GM18861 (cell line): ENCODE data around the gene TRAF2.

Source experiments
- ATAC-seq: cut with Tn5 transposase; IDR thresholded peaks from one replicate; pipeline ENCODE4 v1.9.1; 2021; ENCODE audit not compliant: unreplicated experiment

Gene TRAF2

GRCh38 chr9:136910197-136910900 lies 24.0 kb downstream of the TRAF2 start:
- no peak for ATAC-seq

- ATAC-seq, result no peak
Observed at GRCh38 chr9:136910901-136911245, 24.6 kb downstream of the TRAF2 start.

GRCh38 chr9:136913701-136914438 lies 27.6 kb downstream of the TRAF2 start:
- no peak for ATAC-seq

- ATAC-seq, result no peak
Observed at GRCh38 chr9:136915632-136916329, 29.5 kb downstream of the TRAF2 start.

- no peak for ATAC-seq
Observed at GRCh38 chr9:136916330-136917184, 30.2 kb downstream of the TRAF2 start.

DNA sequence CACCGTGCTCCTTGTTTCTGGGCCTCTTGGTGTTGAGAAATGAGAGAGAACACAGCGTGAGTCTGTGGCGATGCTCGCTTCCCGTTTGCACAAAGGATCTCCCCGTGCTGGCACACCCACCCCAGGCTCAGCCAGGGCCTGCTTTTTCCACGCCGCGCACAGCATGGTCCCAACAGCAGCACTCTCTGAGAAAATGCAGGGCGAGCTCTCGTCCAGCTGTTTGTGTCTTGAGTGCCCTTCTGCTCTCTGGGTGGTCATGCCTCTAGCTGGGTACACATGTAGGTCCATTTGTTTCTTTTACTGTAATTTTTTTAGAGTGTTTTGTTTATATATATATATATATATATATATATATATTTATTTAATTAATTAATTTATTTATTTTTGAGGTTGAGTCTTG lies 31.6 kb downstream of the TRAF2 start:
- no peak for ATAC-seq

GRCh38 chr9:136920069-136920468 lies 33.8 kb downstream of the TRAF2 start:
- no peak for ATAC-seq

DNA sequence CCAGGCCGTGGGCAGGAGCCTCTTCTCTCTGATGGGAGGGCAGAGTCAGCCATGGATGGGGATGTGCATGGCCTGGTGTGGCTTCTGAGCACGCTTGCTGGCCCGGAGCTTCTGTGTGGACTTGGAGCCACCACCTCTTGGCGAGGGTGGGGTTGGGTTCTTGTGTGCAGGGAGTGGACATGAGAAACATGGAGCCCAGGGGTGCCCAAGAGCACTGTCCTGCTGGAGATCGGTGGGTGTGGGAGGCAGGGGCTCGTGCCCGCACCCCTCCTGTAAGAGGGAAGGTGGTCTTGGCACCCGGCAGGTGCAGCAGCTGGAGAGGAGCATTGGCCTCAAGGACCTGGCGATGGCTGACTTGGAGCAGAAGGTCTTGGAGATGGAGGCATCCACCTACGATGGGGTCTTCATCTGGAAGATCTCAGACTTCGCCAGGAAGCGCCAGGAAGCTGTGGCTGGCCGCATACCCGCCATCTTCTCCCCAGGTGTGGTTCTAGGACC lies 34.5 kb downstream of the TRAF2 start:
- no peak for ATAC-seq

- ATAC-seq, result no peak
Observed at GRCh38 chr9:136921307-136921706, 35.0 kb downstream of the TRAF2 start.

DNA sequence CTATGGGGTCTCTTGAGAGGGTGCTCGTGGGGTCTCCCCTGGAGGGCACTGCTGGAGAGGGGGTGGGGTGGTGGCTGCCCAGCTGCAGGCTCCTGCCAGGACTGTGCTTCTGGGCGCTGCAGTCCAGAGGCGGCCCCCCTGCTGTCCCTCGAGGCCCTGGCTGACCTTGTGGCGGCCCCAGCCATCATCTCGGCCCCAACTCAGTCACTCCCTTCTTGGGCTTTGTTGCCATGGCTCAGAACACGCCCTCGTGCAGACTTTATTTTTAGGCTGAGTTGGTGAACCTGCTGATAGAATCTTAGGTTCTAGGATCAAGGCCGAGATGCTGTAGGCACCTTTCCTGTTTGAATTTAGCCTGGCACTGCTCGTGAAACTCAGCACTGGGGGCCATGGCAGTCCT lies 35.4 kb downstream of the TRAF2 start:
- ATAC-seq, result no peak

DNA sequence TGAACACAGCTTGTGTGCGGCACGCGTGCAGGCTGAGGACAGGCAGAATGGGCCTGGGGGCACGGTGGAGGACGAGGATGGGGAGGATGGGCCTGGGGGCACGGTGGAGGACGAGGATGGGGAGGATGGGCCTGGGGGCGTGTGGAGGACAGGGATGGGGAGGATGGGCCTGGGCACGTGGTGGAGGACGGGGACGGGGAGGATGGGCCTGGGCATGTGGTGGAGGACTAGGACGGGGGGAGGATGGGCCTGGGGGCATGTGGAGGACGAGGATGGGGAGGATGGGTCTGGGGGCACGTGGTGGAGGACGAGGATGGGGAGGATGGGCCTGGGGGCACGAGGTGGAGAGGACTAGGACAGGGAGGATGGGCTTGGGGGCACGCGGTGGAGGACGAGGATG lies 36.2 kb downstream of the TRAF2 start:
- ATAC-seq, result no peak

DNA sequence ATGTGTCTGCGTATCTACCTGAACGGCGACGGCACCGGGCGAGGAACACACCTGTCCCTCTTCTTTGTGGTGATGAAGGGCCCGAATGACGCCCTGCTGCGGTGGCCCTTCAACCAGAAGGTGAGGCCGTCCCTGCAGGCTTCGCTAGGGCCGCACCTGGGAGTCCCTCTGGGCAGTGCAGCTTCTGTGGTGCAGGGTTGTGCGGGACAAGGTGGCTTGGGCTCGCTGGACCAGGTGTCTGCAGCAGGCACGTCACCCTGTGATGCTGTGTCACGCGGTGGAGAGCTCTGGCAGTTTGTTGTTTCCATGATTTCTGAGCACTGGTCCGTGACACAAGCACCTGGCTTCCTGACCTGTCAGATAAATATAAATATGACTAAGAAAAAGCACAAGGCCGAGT lies 37.6 kb downstream of the TRAF2 start:
- no peak for ATAC-seq

DNA sequence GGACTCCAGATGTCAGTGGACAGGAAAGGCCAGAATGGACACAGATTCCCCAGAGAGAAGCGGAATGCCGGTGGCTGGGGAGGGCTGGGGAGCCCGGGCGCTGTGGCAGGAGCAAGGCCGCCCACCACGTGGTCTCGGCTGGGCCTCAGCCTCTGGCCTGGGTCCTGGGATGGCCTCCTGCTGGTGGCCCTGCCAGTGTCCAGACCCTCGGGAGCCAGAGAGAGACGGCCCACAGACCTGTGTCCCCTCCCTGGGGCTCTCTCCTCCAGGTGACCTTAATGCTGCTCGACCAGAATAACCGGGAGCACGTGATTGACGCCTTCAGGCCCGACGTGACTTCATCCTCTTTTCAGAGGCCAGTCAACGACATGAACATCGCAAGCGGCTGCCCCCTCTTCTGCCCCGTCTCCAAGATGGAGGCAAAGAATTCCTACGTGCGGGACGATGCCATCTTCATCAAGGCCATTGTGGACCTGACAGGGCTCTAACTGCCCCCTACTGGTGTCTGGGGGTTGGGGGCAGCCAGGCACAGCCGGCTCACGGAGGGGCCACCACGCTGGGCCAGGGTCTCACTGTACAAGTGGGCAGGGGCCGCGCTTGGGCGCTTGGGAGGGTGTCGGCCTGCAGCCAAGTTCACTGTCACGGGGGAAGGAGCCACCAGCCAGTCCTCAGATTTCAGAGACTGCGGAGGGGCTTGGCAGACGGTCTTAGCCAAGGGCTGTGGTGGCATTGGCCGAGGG lies 39.3 kb downstream of the TRAF2 start:
- no peak for ATAC-seq

DNA sequence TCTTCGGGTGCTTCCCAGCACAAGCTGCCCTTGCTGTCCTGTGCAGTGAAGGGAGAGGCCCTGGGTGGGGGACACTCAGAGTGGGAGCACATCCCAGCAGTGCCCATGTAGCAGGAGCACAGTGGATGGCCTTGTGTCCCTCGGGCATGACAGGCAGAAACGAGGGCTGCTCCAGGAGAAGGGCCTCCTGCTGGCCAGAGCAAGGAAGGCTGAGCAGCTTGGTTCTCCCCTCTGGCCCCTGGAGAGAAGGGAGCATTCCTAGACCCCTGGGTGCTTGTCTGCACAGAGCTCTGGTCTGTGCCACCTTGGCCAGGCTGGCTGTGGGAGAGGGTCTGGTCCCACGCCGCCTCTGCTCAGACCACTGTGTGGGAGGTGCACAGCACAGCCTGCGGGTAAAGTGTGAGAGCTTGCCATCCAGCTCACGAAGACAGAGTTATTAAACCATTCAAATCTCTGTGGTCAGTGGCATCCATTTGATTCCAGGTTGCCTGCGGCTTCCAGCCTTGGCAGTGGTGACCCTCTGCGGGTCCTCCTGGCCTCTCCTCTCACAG lies 39.9 kb downstream of the TRAF2 start:
- no peak for ATAC-seq

- no peak for ATAC-seq
Observed at GRCh38 chr9:136926749-136927148, 40.4 kb downstream of the TRAF2 start.

GRCh38 chr9:136927343-136928271 lies 41.3 kb downstream of the TRAF2 start:
- no peak for ATAC-seq

GRCh38 chr9:136928591-136928990 lies 42.3 kb downstream of the TRAF2 start:
- ATAC-seq, result no peak

DNA sequence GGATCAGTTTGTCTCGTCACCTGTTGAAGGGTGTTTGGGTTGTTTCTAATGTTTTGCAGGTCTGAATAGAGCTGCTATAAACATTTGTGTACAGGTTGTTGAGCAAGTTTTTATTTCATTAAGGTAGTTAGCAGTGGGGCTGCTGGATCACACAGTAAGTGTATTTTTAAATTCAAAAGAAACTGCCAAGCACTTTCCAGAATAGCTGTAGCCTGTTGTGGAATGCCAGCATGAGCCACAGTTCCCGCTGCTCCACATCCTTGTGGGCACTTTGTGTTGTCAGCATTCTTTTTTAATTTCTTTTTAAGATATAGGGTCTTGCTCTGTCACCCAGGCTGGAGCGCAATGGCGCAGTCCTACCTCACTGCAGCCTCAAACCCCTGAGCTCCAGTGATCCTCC lies 43.7 kb downstream of the TRAF2 start:
- no peak for ATAC-seq

DNA sequence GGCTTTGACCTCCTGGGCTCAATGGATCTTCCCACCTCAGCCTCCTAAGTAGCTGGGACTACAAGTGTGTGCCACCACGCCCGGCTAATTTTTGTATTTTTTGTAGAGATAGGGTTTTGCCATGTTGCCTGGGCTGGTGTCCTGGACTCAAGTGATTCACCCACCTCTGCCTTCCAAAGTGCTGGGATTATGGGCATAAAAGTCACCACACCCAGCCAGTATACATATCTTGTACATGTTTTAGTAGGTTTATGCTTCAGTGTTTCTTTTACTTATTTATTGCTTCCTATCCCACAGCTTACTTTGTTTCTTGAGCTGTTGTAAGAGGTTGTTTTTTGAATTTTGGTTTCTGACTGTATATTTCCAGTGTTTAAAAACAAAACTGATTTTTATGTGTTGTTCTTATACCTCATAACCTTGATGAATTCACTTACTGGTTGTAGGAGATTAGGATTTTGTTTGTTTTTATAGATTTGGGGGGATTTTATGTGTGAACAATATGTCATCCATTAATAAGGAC lies 45.4 kb downstream of the TRAF2 start:
- ATAC-seq, result no peak
